Measurements from ENCODE around the gene DDAH2.

DNA sequence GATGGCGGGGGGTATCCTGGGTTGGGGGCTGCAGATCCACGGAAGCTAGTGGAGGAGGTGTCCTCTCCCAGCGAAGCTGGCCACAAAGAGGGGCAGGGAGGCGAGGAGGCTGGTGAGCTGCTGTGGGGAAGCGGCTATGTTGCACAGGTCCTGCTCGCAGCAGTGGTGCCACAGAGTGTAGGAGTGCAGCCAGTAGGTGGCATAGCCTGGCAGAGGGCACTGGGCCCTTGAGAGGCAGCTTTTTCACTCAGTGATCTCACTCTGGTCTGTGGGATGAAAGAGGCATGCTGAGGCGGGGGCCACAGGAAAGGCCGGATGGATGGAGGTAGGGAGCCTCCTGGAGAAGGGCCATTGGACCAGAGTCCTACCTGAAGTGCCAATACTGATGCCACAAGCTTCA lies 16.8 kb downstream of the DDAH2 start:
- TF ChIP-seq, protein P1, sequence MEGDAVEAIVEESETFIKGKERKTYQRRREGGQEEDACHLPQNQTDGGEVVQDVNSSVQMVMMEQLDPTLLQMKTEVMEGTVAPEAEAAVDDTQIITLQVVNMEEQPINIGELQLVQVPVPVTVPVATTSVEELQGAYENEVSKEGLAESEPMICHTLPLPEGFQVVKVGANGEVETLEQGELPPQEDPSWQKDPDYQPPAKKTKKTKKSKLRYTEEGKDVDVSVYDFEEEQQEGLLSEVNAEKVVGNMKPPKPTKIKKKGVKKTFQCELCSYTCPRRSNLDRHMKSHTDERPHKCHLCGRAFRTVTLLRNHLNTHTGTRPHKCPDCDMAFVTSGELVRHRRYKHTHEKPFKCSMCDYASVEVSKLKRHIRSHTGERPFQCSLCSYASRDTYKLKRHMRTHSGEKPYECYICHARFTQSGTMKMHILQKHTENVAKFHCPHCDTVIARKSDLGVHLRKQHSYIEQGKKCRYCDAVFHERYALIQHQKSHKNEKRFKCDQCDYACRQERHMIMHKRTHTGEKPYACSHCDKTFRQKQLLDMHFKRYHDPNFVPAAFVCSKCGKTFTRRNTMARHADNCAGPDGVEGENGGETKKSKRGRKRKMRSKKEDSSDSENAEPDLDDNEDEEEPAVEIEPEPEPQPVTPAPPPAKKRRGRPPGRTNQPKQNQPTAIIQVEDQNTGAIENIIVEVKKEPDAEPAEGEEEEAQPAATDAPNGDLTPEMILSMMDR (IDR thresholded peaks at IDR 0.05) = peak in 2 of 4 experiments; percentile 26 to 31
- no peak for TF ChIP-seq POLR2AphosphoS5 (IDR thresholded peaks at IDR 0.05)
- no peak for TF ChIP-seq POLR2A (IDR thresholded peaks at IDR 0.05)

Data from prostate gland (tissue), 2 donors.